H1 (cell line): ENCODE measurements around the gene BCL6B. TPM values are rescaled to one million over a fixed set of nuclear protein-coding genes. Genes with fewer than 3 reads are reported as not detected.

ENCODE experiments used
- CEBPB ChIP-seq: IDR thresholded peaks from 2 replicates; pipeline ENCODE4 v1.6.1; 2012; ENCODE audit warnings: low read depth, low read length
- polyA plus RNA-seq, 7 experiments: library from polyadenylated mRNA; depleted of rRNA in 3 of 7; stranded (reverse) in 5 of 7; unstranded in 2 of 7; fragments of >200 nt in 5 of 7; fragments of 200-250 nt in 2 of 7; gene quantifications; 1 replicate in 5 of 7; 2 replicates in 1 of 7; 4 replicates in 1 of 7; pipeline versions ENCODE4 v1.2.1 to v1.2.3, GENCODE V29; 2011 to 2013; ENCODE audit warnings: missing spikeins in 2 of 7, mixed read lengths in 2 of 7
- total RNA-seq: library from RNA; stranded (reverse); fragmentation: NEBNext Ultra II Directional; extraction: Animal tissue kit (Norgen Biotek cat#: 25700); gene quantifications from 2 replicates; pipeline ENCODE4 v1.2.1, GENCODE V29; 2021

The BCL6B gene
- total and polyA plus RNA-seq, 2 of the 8 experiments (the other 6 are each of a cell fraction or from before 2014, with no cell fraction given) = 6.6 to 8.7 TPM

DNA sequence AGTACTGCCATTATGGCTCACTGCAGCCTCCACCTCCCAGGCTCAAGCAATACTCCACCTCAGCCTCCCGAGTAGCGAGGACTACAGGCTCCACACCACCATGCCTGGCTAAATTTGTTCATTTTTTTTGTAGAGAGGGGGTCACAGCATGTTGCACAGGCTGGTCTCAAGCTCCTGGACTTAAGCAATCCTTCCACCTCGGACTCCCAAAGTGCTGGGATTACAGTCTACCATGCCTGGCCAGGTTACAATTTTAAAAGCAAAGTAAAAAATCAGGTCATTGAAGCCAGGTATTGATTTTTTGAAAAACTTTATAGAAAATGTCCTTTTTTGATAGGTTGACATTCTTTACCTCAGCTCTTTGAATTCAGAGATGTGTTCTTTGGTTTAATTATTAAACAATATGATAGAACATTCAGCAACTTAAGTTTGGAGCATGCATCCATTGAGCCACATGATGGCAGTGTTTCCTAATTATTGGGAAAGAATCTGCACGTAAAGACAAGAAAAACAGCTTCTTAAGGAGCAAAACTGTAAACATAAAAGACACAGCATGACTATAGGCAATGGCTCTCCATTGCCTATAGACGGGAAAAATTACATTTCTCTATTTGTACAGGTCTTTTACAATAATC lies 22.8 kb downstream of the BCL6B start (continued):
- peak; percentile 16; the same call in 1 of the 2 replicates for TF ChIP-seq CEBPB
